Adrenal gland (tissue), 19 donors: Measurements from ENCODE around the gene RYR3. TPM values are rescaled to one million over a fixed set of nuclear protein-coding genes. Genes with fewer than 3 reads are reported as not detected.
A peak's percentile ranks its signal among the peaks of the same experiment; 100 is the strongest.

Source experiments
- DNase-seq, 7 donors: peaks; one replicate each; pipeline ENCODE4 v3.0.0-alpha.2; 2019 to 2020
- H3K27ac ChIP-seq, 5 donors: fragments of 200-600 bp; sonication (generic) in 4 of 5; 1 replicate in 3 of 5; 2 replicates in 2 of 5; pipeline versions ENCODE4 v1.5.1 to v1.8.0; 2016 to 2020; ENCODE audit warnings: mild to moderate bottlenecking in 1 of 5
- H3K27me3 ChIP-seq: fragments of 200-600 bp; 2 replicates; pipeline ENCODE4 v1.8.0; 2021
- H3K36me3 ChIP-seq, 2 donors: fragments of 200-600 bp; replicated peaks in 1 of 2; 1 replicate in 1 of 2; 2 replicates in 1 of 2; pipeline versions ENCODE4 v1.5.1 to v1.8.0; 2018 to 2022
- H3K4me1 ChIP-seq, 2 donors: fragments of 200-600 bp; replicated peaks in 1 of 2; 1 replicate in 1 of 2; 2 replicates in 1 of 2; pipeline versions ENCODE4 v1.5.1 to v1.8.0; 2018 to 2021
- H3K4me3 ChIP-seq, 4 donors: fragments of 200-600 bp; sonication (generic) in 3 of 4; one replicate each; pipeline ENCODE4 v1.5.1; 2016 to 2018
- H3K9me3 ChIP-seq, 3 donors: fragments of 200-600 bp; sonication (generic) in 1 of 3; replicated peaks in 1 of 3; 1 replicate in 2 of 3; 2 replicates in 1 of 3; pipeline versions ENCODE4 v1.5.1 to v1.8.0; 2016 to 2021
- CTCF ChIP-seq, 6 experiments: fragments of 450-650 bp in 4 of 6; fragments of 200-600 bp in 2 of 6; sonication (generic) in 1 of 6; IDR thresholded peaks; 1 replicate in 5 of 6; 2 replicates in 1 of 6; pipeline versions ENCODE4 v1.5.1 to v1.8.0; 2016 to 2021; ENCODE audit warnings: antibody characterized with exemption in 6 of 6, mild to moderate bottlenecking in 2 of 6, moderate library complexity in 1 of 6
- POLR2A ChIP-seq, 2 donors: fragments of 450-650 bp; IDR thresholded peaks; one replicate each; pipeline ENCODE4 v1.6.1; 2017; ENCODE audit warnings: antibody characterized with exemption in 2 of 2, mild to moderate bottlenecking in 2 of 2, moderate library complexity in 1 of 2
- WGBS, 4 donors: extraction: QIAGEN DNeasy Blood & Tissue Kit in 2 of 4; methylation state at CpG; one replicate each; pipeline versions ENCODE4 v1.1.5 to v1.1.7; 2013 to 2017; 5-methylcytosine and 5-hydroxymethylcytosine counted together
- intact Hi-C, 2 donors: fragments of 100-400 bp; cut with DNase I; formaldehyde crosslinking; loops; one replicate each; pipeline versions ENCODE4 v1.14.1 to v1.15.0; 2022 to 2023
- long read RNA-seq, 10 donors: library from polyadenylated mRNA in 3 of 10; unstranded in 2 of 10; stranded (forward) in 1 of 10; transcript quantifications; one replicate each; pipeline ENCODE4 v2.0.0 and lab custom pipeline, GENCODE V29; 2021 to 2026
- polyA plus RNA-seq, 3 donors: library from polyadenylated mRNA; stranded (reverse); fragments of 200-250 nt in 2 of 3; fragments of 350-450 nt in 1 of 3; fragmentation: Illumina TruSeq in 1 of 3; extraction: RNeasy Lipid Tissue Mini Kit (QIAGEN cat#74804) in 1 of 3; gene quantifications; one replicate each; pipeline ENCODE4 v1.2.3, GENCODE V29; 2013 to 2014
- total RNA-seq, 9 donors: library from RNA; depleted of rRNA in 4 of 9; stranded (reverse); fragments of >200 nt in 4 of 9; fragments of 120-200 nt in 1 of 9; fragmentation: NEBNext Ultra II Directional in 1 of 9; extraction: Animal tissue kit (Norgen Biotek cat#: 25700) in 1 of 9; gene quantifications; one replicate each; pipeline versions ENCODE4 v1.1.0 to v1.2.4, GENCODE V29; 2013 to 2023
- donor health status: healthy with polysubstance abuse.
- donor health status: Bipolar disorder and iron deficiency.
- donor health status: DM: yes; HTN: yes; CAD: no.
- donor health status: DM: no; HTN: no; CAD: no.
- donor health status: DM: no; HTN: no; CAD: no.
- donor health status: DM: yes; HTN: yes; CAD: no.

The RYR3 gene
- total RNA-seq (10 to 100 TPM in 1 of 9 donors, 1 to 10 TPM in 5, under 1 TPM in 3; 0.32 to 60.7 (median 1.7) TPM), polyA plus RNA-seq (1 to 10 TPM; 3.3 to 8.6 (median 4.3) TPM)
- long read RNA-seq, donor 1, result 0 reads
- long read RNA-seq, donor 2, result 0 reads
- long read RNA-seq, donor 3, result 0 reads
- long read RNA-seq, donor 4, partial matches to known transcripts, result 0 of 1 reads
- long read RNA-seq, donor 4, other reads (novel, unspliced or antisense), result 1 of 1 reads
- long read RNA-seq, donor 5, partial matches to known transcripts, result 0 of 1 reads
- long read RNA-seq, donor 5, other reads (novel, unspliced or antisense), result 1 of 1 reads
- long read RNA-seq, donor 6, result 0 reads
- long read RNA-seq, donor 7, result 0 reads
- long read RNA-seq, donor 8, result 0 reads
- long read RNA-seq, donor 9, partial matches to known transcripts, result 0 of 1 reads
- long read RNA-seq, donor 9, other reads (novel, unspliced or antisense), result 0 of 1 reads
- long read RNA-seq, donor 10, result 0 reads

- Histone ChIP-seq H3K36me3 (no peaks in the 10 kb centered on the region), H3K4me3 (peak within 1 kb of the TSS in 1 of 4 donors; percentile 41), H3K4me1 (no peaks in the 10 kb centered on the region), H3K27ac (no peak within 1 kb of the TSS), H3K9me3 (no peaks in the 10 kb centered on the region), H3K27me3 (peaks cover 29% of the 10 kb centered on the region)
- 1% methylated on average over 22 to 84 of the region's 84 CpGs for WGBS, 4 donors
- DNase-seq, result peak in 1 of 7 donors; percentile 13
- no peak for TF ChIP-seq CTCF (IDR thresholded peaks at IDR 0.05)
- TF ChIP-seq POLR2A (IDR thresholded peaks at IDR 0.05), result no peak
- intact Hi-C loops, result no loop called here
Observed at GRCh38 chr15:33310481-33311311, at the start of gene RYR3. Gene RYR3 (plus strand): TSS chr15:33310967. CDS start chr15:33311046, 79 bp downstream.

GRCh38 chr15:33262306-33262705, 48.5 kb upstream of the RYR3 start:
- H3K9me3 ChIP-seq, result no peaks in the 10 kb centered on the region
- intact Hi-C loops, result no loop called here
- no peak overlapping the region for H3K27ac ChIP-seq
- no peak for TF ChIP-seq CTCF (IDR thresholded peaks at IDR 0.05)
- TF ChIP-seq POLR2A (IDR thresholded peaks at IDR 0.05), result no peak
- no peaks in the 10 kb centered on the region for H3K4me1 ChIP-seq
- 43 to 56% (median 50%) methylated on average over 2 of the region's 2 CpGs for WGBS, 4 donors
- no peak overlapping the region for H3K4me3 ChIP-seq
- no peaks in the 10 kb centered on the region for H3K27me3 ChIP-seq
- no peaks in the 10 kb centered on the region for H3K36me3 ChIP-seq
- no peak for DNase-seq

GRCh38 chr15:33277689-33278088, 33.1 kb upstream of the RYR3 start:
- Histone ChIP-seq H3K27me3 (peaks cover 4% of the 10 kb centered on the region), H3K27ac (no peak overlapping the region), H3K36me3 (no peaks in the 10 kb centered on the region), H3K9me3 (no peaks in the 10 kb centered on the region), H3K4me3 (no peak overlapping the region), H3K4me1 (no peaks in the 10 kb centered on the region)
- TF ChIP-seq CTCF (IDR thresholded peaks at IDR 0.05), result no peak
- TF ChIP-seq POLR2A (IDR thresholded peaks at IDR 0.05), result no peak
- DNase-seq, result no peak
- WGBS, 4 donors, result 46 to 57% (median 52%) methylated on average over 1 of the region's 1 CpG
- intact Hi-C loops, result no loop called here
